C4-2B (cell line): Measurements from ENCODE around the gene PCSK6.

Experiments
- ZFX ChIP-seq: fragments of 450-650 bp; IDR thresholded peaks from 2 replicates; pipeline ENCODE4 v1.6.1; 2017
- TF ChIP-seq, protein P1 (sequence below): fragments of 450-650 bp; conservative IDR thresholded peaks from 2 replicates; pipeline ENCODE4 v1.5.1; 2017; ENCODE audit warnings: mild to moderate bottlenecking

DNA sequence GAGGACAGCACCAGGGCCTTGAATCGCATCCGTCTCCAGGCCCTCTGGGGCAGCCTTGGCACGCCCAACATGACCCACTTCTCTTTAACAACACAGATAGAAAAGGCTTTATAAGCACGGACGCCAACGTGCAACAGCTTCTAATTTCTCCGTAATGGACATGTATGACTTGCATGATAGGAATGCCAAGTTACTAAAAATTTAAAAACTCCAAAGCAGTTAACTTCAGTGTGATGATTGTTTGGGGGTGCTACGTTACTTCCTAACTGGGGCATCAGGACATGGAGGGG is 163.5 kb downstream of the PCSK6 start:
- TF ChIP-seq, protein P1, sequence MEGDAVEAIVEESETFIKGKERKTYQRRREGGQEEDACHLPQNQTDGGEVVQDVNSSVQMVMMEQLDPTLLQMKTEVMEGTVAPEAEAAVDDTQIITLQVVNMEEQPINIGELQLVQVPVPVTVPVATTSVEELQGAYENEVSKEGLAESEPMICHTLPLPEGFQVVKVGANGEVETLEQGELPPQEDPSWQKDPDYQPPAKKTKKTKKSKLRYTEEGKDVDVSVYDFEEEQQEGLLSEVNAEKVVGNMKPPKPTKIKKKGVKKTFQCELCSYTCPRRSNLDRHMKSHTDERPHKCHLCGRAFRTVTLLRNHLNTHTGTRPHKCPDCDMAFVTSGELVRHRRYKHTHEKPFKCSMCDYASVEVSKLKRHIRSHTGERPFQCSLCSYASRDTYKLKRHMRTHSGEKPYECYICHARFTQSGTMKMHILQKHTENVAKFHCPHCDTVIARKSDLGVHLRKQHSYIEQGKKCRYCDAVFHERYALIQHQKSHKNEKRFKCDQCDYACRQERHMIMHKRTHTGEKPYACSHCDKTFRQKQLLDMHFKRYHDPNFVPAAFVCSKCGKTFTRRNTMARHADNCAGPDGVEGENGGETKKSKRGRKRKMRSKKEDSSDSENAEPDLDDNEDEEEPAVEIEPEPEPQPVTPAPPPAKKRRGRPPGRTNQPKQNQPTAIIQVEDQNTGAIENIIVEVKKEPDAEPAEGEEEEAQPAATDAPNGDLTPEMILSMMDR, result no peak
- no peak for TF ChIP-seq ZFX
